Measurements from ENCODE around the gene COX10. TPM values are rescaled to one million over a fixed set of nuclear protein-coding genes. Genes with fewer than 3 reads are reported as not detected.

The COX10 gene
- total RNA-seq, 1 donor from 2014 or later, result 13.8 TPM

DNA sequence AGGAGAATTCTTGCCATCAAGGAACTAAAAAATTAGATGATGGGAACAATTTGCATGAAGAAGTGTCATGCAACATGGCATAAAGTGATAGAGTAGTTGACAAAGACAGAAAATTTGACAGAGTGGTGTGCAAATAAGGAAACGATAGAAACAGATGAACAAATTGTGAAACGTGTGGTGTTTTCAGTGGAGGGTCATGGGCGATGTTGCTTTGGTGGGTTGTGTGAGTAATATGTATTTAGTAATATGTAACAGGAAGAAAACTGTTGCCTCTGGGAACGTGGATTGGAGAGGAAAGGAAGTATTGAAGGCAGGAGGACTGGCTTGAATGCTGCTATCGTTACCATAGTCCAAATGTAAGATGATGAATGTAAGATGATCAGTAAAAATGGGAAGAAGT, 3.6 kb downstream of the COX10 start:
- no peak overlapping the region for H3K27ac ChIP-seq
- TF ChIP-seq, protein P1, sequence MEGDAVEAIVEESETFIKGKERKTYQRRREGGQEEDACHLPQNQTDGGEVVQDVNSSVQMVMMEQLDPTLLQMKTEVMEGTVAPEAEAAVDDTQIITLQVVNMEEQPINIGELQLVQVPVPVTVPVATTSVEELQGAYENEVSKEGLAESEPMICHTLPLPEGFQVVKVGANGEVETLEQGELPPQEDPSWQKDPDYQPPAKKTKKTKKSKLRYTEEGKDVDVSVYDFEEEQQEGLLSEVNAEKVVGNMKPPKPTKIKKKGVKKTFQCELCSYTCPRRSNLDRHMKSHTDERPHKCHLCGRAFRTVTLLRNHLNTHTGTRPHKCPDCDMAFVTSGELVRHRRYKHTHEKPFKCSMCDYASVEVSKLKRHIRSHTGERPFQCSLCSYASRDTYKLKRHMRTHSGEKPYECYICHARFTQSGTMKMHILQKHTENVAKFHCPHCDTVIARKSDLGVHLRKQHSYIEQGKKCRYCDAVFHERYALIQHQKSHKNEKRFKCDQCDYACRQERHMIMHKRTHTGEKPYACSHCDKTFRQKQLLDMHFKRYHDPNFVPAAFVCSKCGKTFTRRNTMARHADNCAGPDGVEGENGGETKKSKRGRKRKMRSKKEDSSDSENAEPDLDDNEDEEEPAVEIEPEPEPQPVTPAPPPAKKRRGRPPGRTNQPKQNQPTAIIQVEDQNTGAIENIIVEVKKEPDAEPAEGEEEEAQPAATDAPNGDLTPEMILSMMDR (IDR thresholded peaks at IDR 0.05), result no peak
- H3K27me3 ChIP-seq (ENCODE audit: low read depth), result no peaks in the 10 kb centered on the region
- DNase-seq (no peak), ATAC-seq (no peak)
- peaks cover 38% of the 10 kb centered on the region for H3K36me3 ChIP-seq
- peaks cover 15% of the 10 kb centered on the region for H3K4me1 ChIP-seq
- intact Hi-C loops (cut with DNase I), result no loop called here
- H3K4me3 ChIP-seq, result no peak overlapping the region
- no peaks in the 10 kb centered on the region for H3K9me3 ChIP-seq

DNA sequence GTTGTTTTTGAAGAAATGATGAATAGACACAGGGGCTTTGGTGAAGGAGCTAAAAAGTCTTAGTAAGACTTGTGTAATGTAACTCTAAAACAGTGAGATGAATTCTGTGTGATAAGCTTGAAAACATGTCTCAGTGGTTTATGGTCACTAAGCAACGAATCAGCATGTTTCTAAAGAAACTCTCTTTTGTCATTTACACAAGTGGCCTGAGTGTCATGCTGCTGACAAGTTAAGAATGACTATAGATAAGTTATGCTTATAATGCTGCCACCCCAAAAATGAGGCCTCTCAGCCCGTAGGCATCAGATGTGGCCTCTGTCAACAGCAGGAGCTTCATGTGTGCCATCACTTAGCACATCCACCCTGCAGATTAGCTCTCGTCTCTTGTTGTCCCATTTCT, 8.7 kb downstream of the COX10 start:
- no peak overlapping the region for H3K27ac ChIP-seq
- no peaks in the 10 kb centered on the region for H3K27me3 ChIP-seq (ENCODE audit: low read depth)
- no peak for DNase-seq
- H3K9me3 ChIP-seq, result no peaks in the 10 kb centered on the region
- intact Hi-C loops (cut with DNase I), result no loop called here
- TF ChIP-seq, protein P1 (IDR thresholded peaks at IDR 0.05), result no peak
- H3K36me3 ChIP-seq, result peaks cover 57% of the 10 kb centered on the region
- ATAC-seq, result no peak
- no peaks in the 10 kb centered on the region for H3K4me1 ChIP-seq
- no peak overlapping the region for H3K4me3 ChIP-seq

DNA sequence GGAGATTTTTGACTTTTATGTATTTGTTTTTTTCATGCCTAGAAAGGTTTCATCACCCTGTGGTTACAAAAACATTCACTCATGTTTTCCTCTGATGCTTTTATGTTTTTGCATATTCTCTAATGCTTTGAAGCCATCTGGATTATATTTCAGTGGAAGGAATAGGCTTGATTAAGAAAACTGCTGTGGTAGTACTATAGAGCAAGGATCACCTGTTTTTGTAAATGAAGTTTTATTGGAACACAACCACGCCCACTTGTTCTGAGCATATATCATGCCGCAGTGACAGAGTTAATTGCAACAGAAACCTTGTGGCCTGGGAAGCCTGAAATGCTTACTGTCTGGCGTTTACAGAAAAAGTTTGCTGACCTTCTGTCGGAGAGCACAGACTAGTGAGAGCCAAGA, 11.5 kb downstream of the COX10 start:
- Histone ChIP-seq H3K4me1 (no peaks in the 10 kb centered on the region), H3K36me3 (peaks cover 39% of the 10 kb centered on the region), H3K27me3 (ENCODE audit: low read depth) (no peaks in the 10 kb centered on the region), H3K4me3 (no peak overlapping the region), H3K9me3 (no peaks in the 10 kb centered on the region), H3K27ac (no peak overlapping the region)
- DNase-seq, result no peak
- intact Hi-C loops (cut with DNase I), result no loop called here
- no peak for ATAC-seq
- TF ChIP-seq, protein P1 (IDR thresholded peaks at IDR 0.05), result no peak

DNA sequence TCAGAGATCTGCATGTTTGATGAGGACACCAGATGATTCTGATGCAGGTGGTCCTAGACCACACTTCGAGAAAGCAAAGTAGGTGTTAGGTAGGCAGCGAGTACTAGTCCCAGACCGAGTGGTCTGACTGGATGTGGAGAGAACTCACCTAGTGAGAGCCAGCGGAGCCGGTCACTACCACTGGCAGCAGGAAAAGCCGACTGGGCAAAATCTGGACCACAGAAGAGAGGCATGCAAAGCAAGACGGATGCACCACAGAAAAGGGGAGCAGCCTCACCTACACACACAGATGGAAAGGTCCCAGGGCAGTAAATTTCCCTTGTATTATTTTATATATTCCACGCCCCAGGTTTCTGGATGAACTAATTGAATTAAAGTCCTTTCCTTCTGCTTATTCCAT, 13.5 kb downstream of the COX10 start:
- TF ChIP-seq, protein P1 (IDR thresholded peaks at IDR 0.05), result no peak
- Histone ChIP-seq H3K4me1 (no peaks in the 10 kb centered on the region), H3K27me3 (ENCODE audit: low read depth) (no peaks in the 10 kb centered on the region), H3K27ac (no peak overlapping the region), H3K4me3 (no peak overlapping the region), H3K36me3 (peaks cover 19% of the 10 kb centered on the region), H3K9me3 (no peaks in the 10 kb centered on the region)
- ATAC-seq, result no peak
- intact Hi-C loops (cut with DNase I), result no loop called here
- no peak for DNase-seq

DNA sequence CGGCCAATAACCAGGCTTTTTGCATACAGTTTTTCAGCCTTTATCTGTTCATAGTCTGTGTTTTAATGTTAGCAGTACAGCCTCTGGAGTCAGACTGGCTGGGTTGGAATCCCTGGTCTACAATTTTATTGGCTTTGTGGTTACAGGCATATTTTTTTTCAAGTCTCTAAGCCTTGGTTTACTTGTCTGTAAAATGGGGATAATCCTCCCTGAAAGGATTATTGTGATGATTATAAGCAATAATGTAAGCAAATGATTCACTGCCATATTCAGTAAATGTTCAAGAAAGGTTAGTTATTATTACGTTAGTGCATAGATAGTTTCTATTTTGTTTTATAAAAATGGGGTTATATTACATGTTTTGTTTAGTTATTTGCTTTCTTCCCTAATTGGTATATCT, 15.7 kb downstream of the COX10 start:
- Histone ChIP-seq H3K27ac (no peak overlapping the region), H3K4me1 (no peaks in the 10 kb centered on the region), H3K27me3 (ENCODE audit: low read depth) (no peaks in the 10 kb centered on the region), H3K36me3 (no peaks in the 10 kb centered on the region), H3K9me3 (no peaks in the 10 kb centered on the region), H3K4me3 (no peak overlapping the region)
- TF ChIP-seq, protein P1 (IDR thresholded peaks at IDR 0.05), result no peak
- intact Hi-C loops (cut with DNase I), result no loop called here
- ATAC-seq (no peak), DNase-seq (no peak)

DNA sequence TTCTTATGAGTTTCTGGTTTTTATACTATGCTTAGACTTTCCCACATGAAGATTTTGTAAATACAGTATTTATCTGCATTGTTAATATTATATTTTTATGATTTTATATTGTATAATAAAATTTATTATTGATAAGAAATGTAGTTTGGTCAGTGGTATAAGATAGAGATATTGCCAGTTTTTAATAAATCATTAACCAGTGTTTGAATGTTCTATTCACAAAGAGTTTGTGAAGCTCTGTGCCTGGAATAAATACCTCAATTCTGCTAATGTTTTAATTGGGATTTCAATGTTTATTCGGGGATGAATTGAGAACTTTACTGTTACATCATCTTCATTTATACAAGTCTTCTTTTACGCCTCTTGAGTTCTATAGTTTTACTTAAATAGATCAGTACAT, 16.9 kb downstream of the COX10 start:
- Histone ChIP-seq H3K4me3 (no peak overlapping the region), H3K4me1 (no peaks in the 10 kb centered on the region), H3K36me3 (no peaks in the 10 kb centered on the region), H3K9me3 (no peaks in the 10 kb centered on the region), H3K27ac (no peak overlapping the region), H3K27me3 (ENCODE audit: low read depth) (no peaks in the 10 kb centered on the region)
- ATAC-seq, result no peak
- DNase-seq, result no peak
- TF ChIP-seq, protein P1 (IDR thresholded peaks at IDR 0.05), result no peak
- intact Hi-C loops (cut with DNase I), result no loop called here
